Nephron (organoid): ENCODE results near the gene HORMAD2.
"Not testable (repeated sequence)": the region's sequence is repeated elsewhere in the genome, so short reads cannot be mapped to it uniquely, and the experiment has no call there.

ENCODE experiments used
- H3K27ac Mint-ChIP-seq, 3 experiments: 2 replicates each; pipeline ENCODE4 v1.8.0; 2020; ENCODE audit warnings: mixed read lengths in 3 of 3, mild to moderate bottlenecking in 2 of 3, moderate library complexity in 1 of 3
- H3K27me3 Mint-ChIP-seq: 2 replicates; pipeline ENCODE4 v1.8.0; 2021; ENCODE audit warnings: low read depth, mild to moderate bottlenecking, moderate library complexity, mixed read lengths
- H3K36me3 Mint-ChIP-seq: 2 replicates; pipeline ENCODE4 v1.8.0; 2020; ENCODE audit warnings: low read depth, mixed read lengths
- H3K4me1 Mint-ChIP-seq: 2 replicates; pipeline ENCODE4 v1.8.0; 2020; ENCODE audit warnings: mixed read lengths
- H3K4me3 Mint-ChIP-seq, 3 experiments: 2 replicates each; pipeline ENCODE4 v1.8.0; 2020; ENCODE audit warnings: mild to moderate bottlenecking in 3 of 3, mixed read lengths in 3 of 3, moderate library complexity in 2 of 3
- H3K9me3 Mint-ChIP-seq: 2 replicates; pipeline ENCODE4 v1.8.0; 2020; ENCODE audit warnings: mixed read lengths
- TF ChIP-seq, protein P1 (sequence below), 3 experiments: fragments of 200-600 bp; sonication (generic); IDR thresholded peaks; one replicate each; pipeline ENCODE4 v1.5.0; 2021; ENCODE audit warnings: antibody characterized with exemption in 3 of 3; ENCODE audit not compliant: unreplicated experiment in 3 of 3

HORMAD2 gene

DNA sequence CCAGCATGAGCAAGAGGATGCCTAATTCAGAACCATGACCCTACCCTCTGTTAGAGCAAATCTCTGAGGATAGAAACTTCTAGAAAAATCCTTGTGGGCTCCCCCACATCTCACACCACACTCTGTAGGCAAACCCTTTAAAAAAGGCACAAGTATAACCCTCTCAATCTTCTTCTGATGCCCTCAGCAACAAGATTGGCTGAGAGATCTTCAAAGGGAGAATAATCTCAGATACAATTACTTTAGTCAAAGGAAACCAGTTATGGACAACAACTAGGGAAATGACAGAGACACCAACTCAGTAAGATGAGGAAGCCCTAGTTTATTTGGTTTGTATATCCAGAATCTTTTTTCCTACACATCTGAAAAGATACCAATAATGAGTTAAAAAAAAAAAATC lies 117.1 kb downstream of the HORMAD2 start:
- no peaks in the 10 kb centered on the region for H3K9me3 Mint-ChIP-seq
- H3K36me3 Mint-ChIP-seq = no peaks in the 10 kb centered on the region
- TF ChIP-seq, protein P1, sequence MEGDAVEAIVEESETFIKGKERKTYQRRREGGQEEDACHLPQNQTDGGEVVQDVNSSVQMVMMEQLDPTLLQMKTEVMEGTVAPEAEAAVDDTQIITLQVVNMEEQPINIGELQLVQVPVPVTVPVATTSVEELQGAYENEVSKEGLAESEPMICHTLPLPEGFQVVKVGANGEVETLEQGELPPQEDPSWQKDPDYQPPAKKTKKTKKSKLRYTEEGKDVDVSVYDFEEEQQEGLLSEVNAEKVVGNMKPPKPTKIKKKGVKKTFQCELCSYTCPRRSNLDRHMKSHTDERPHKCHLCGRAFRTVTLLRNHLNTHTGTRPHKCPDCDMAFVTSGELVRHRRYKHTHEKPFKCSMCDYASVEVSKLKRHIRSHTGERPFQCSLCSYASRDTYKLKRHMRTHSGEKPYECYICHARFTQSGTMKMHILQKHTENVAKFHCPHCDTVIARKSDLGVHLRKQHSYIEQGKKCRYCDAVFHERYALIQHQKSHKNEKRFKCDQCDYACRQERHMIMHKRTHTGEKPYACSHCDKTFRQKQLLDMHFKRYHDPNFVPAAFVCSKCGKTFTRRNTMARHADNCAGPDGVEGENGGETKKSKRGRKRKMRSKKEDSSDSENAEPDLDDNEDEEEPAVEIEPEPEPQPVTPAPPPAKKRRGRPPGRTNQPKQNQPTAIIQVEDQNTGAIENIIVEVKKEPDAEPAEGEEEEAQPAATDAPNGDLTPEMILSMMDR (IDR thresholded peaks at IDR 0.05; ENCODE audit: unreplicated experiment in 3 of 3) = no peak
- H3K27ac Mint-ChIP-seq = peak overlapping the region; percentile 98 to 99 (median 98)
- H3K4me1 Mint-ChIP-seq = peaks cover 50% of the 10 kb centered on the region
- H3K27me3 Mint-ChIP-seq = peaks cover 5% of the 10 kb centered on the region
- no peak overlapping the region for H3K4me3 Mint-ChIP-seq

DNA sequence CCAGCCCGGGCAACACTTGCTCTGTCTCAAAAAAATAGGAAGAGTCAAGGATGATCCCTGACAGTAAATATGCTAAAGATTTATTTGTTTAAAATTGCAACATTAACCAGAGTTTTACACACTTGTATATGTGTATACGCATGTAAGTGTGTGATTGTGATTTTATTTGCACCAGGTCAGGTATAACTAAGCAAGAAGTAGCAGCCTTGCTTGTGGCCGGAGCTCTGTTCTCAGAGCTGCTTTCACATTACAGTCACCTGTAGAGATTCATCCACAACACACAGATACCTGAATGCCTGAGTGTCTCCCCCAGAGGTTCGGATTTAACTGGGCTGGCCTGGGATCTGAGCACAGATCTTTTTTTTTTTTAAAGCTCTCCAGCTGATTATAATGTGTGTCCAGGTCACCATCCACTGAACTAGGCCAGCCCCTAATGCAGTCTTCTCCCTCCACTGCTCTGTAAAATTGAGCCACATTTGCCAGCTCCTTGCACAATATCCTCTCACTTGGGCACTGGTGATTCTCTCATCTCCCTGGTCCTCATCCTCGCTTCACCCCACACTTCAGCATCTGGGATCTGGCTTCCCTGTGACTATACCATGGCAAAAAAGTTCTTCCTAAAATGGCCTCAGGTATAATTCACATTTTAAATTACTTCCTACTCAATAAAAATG lies 118.0 kb downstream of the HORMAD2 start:
- H3K4me1 Mint-ChIP-seq = peaks cover 53% of the 10 kb centered on the region
- H3K27ac Mint-ChIP-seq = peak overlapping the region; percentile 43 to 87 (median 52)
- no peaks in the 10 kb centered on the region for H3K36me3 Mint-ChIP-seq
- H3K4me3 Mint-ChIP-seq = no peak overlapping the region
- H3K9me3 Mint-ChIP-seq = no peaks in the 10 kb centered on the region
- peaks cover 5% of the 10 kb centered on the region for H3K27me3 Mint-ChIP-seq
- TF ChIP-seq, protein P1 (IDR thresholded peaks at IDR 0.05; ENCODE audit: unreplicated experiment in 3 of 3) = no peak

DNA sequence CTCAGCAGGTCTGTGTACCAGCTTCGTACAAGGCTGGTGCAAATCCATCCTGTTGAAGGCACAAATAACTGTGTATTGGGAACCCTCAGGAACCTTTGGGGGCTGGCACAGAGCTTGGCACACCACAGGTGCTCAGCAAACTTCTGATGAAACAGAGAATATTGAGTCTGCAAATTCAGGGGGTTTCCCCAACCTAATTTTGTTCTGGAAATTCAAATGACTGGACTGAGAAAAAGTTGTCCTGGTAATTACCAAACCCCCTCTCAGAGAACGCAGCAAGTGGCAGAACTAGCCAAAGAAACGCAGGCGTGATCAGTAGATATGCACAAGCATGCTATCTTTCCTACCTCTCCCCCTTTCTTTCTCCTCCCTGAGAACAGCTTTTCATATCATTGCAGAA lies 118.7 kb downstream of the HORMAD2 start:
- no peaks in the 10 kb centered on the region for H3K36me3 Mint-ChIP-seq
- H3K4me3 Mint-ChIP-seq = no peak overlapping the region
- peaks cover 5% of the 10 kb centered on the region for H3K27me3 Mint-ChIP-seq
- no peaks in the 10 kb centered on the region for H3K9me3 Mint-ChIP-seq
- peaks cover 57% of the 10 kb centered on the region for H3K4me1 Mint-ChIP-seq
- TF ChIP-seq, protein P1 (IDR thresholded peaks at IDR 0.05; ENCODE audit: unreplicated experiment in 3 of 3) = no peak
- peak overlapping the region; percentile 44 to 87 (median 74) for H3K27ac Mint-ChIP-seq

DNA sequence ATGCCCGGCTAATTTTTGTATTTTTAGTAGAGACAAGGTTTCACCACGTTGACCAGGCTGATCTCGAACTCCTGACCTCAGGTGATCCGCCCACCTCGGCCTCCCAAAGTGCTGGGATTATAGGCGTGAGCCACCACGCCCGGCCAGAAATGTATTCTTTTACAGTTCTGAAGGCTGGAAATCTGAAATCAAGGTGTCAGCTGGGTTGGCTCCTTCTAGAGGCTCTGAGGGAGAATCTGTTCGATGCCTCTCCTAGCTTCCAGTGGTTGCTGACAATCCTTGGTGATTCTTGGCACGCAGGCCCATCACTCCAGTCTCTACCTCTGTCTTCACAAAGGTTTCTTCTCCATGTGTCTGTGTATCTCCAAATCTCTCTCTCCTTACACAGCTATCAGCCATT lies 120.6 kb downstream of the HORMAD2 start:
- not testable (repeated sequence) for H3K4me3 Mint-ChIP-seq, H3K36me3 Mint-ChIP-seq, H3K9me3 Mint-ChIP-seq
- peaks cover 10% of the 10 kb centered on the region for H3K27me3 Mint-ChIP-seq
- peaks cover 61% of the 10 kb centered on the region for H3K4me1 Mint-ChIP-seq
- peak overlapping the region in 1 of 3 experiments; percentile 76 for H3K27ac Mint-ChIP-seq

DNA sequence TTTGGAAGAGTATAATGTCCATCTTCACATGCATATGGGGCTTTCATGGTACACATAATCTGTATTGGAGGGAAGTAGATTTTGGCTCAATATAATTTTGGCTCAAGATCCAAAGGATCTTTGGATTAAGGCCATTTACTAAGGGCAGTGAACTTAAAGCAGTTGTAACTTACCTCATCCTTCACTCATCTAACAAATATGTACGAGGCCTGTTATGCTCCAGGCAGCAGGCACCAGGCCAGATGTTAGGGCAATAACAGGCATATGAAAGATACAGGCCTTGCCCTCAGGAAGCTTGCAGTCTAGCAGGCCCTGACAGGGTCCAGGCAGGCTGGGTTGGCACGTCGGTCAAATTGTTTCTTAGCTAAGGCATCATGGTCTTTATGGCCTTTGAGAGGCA lies 121.7 kb downstream of the HORMAD2 start:
- Mint-ChIP-seq H3K27ac (peak overlapping the region; percentile 96 to 98 (median 97)), H3K27me3 (peaks cover 14% of the 10 kb centered on the region), H3K4me3 (peak overlapping the region in 1 of 3 experiments; percentile 16), H3K36me3 (no peaks in the 10 kb centered on the region), H3K4me1 (peaks cover 58% of the 10 kb centered on the region), H3K9me3 (no peaks in the 10 kb centered on the region)
- TF ChIP-seq, protein P1 (IDR thresholded peaks at IDR 0.05; ENCODE audit: unreplicated experiment in 3 of 3) = no peak

DNA sequence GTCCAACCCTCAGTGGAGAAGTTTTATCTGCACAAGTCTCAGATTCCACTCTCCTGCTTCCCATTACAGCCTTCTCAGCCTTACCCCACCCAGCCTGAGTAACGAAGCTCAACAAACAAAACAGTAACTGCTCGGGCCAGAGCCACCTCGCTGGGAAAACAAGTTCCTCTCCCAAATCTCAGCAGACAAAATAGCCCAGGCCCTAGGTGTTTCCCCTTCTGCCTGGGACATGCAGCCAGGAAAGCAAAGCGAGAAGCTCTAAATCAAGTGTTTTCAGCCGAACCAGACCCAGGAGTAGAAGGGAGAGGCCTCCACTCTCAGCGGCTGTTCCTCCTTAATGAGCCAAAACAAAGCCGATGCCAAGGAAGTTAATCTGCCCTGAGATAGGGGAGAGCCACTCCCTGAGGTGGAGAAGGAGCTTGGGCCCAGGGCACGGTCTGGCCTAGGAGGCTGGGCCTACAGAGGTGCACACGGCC lies 122.3 kb downstream of the HORMAD2 start:
- Mint-ChIP-seq H3K27ac (peak overlapping the region; percentile 96 to 98 (median 97)), H3K4me3 (peak overlapping the region in 2 of 3 experiments; percentile 6 to 38), H3K9me3 (no peaks in the 10 kb centered on the region), H3K27me3 (peaks cover 17% of the 10 kb centered on the region), H3K36me3 (no peaks in the 10 kb centered on the region), H3K4me1 (peaks cover 59% of the 10 kb centered on the region)
- TF ChIP-seq, protein P1 (IDR thresholded peaks at IDR 0.05; ENCODE audit: unreplicated experiment in 3 of 3) = no peak
